ENCODE results near the gene SELENOW.

The SELENOW gene

DNA sequence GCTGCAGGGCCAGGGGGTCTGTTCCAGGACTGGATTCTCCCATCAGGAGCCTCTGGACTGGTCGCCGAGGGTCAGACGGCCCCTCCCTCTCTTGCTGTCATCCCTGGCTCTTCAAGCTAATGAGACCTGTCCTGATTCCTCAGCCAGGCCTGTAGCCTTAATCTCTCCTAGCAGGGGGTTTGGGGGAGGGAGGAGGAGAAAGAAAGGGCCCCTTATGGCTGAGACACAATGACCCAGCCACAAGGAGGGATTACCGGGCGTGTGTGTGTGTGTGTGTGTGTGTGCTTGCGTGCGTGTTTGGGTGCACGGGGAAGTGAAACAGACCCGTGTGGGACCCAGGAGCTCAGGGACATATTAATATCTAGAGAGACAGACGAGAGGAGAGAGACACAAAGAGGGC, 41.4 kb downstream of the SELENOW start:
- in situ Hi-C loops (cut with MboI; ENCODE audit: low sequenced_read_pairs): no loop called here

DNA sequence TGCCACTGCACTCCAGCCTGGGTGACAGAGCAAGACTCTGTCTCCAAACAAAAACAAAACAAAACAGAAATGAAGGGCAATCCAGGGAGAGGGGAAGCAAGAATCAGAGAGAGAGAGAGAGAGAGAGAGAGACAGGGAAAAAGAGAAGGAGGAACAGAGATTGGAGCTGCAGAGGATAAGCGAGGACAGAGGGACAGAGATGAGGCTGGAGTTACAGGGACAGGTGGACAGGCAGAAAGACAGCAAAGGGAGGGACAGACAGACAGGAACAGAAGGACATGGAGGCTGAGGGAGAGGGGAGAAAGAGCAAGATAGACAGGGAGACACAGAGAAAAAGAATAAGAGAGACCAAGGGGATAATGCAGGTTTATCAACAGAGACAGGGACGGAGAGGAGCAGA, 41.9 kb downstream of the SELENOW start:
- in situ Hi-C loops (cut with MboI; ENCODE audit: low sequenced_read_pairs): no loop called here

DNA sequence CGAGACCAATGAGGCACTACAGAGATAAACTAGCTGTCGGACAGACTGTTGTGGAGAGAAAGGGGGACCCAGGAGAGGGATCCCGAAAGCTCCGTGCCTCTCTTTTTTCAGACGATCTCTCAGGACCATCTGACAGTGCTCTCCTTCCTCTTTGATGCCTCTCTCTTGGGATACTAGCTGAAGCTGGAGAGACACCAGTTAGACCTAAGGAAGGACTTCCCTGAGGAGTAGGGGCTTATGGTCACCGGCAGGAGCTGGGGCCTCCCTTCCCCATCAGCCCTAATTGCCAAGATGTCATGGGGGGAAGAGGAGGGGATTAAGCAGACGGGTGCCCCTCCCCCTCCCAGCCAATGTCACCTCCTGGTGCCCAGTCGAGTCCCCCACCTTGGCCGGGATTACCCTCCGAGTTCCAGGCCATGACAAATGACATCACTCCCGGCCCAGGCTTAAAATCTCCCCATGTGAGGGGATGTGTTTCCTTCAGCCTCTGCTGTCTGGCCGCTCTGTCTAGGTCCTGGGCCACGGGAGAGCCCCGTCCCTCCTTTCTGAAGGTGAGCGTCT, 43.0 kb downstream of the SELENOW start, which contains the start of gene CRX:
Gene CRX (plus strand): TSS at position 478 of the 561 bp plus-strand sequence. CDS start 12,507 bp downstream, outside the sequence.
- in situ Hi-C loops (cut with MboI; ENCODE audit: low sequenced_read_pairs): no loop called here

DNA sequence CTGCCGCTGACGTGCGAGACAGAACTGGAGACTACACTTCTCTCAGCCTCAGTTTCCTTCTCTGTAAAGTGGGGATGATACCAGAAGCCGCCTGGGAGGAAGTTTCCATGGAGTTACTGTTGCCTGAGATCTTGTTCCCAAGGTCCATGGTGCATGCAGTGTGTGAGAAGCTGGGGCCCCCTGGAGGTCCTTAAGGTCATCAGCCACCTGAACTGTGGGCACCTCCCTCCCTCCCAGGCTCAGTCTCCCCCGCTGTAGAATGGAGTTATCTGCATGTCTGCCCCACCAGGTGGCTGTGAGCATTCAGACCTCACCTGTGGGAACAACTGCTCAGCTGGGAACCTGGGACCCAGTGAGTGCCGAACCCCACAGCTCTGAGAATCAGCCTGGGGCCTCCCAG, 45.9 kb downstream of the SELENOW start:
- in situ Hi-C loops (cut with MboI; ENCODE audit: low sequenced_read_pairs): no loop called here

DNA sequence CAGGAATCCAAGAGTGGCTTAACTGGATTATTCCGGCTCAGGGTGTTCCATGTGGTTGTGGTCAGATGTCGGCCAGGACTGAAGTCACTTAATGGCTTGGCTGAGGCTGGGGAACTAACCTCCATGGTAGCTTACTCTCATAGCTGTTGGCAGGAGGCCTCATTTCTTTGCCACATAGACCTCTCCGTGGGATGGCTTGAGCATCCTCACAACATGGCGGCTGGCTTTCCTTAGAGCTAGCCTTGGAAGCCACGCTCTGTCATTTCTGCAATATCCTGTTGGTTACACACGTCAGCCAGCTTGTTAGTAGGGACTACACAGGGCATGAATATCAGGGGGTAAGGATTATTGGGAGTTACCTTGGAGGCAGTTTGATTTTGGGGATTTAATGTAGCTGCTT, 48.3 kb downstream of the SELENOW start:
- in situ Hi-C loops (cut with MboI; ENCODE audit: low sequenced_read_pairs): no loop called here

DNA sequence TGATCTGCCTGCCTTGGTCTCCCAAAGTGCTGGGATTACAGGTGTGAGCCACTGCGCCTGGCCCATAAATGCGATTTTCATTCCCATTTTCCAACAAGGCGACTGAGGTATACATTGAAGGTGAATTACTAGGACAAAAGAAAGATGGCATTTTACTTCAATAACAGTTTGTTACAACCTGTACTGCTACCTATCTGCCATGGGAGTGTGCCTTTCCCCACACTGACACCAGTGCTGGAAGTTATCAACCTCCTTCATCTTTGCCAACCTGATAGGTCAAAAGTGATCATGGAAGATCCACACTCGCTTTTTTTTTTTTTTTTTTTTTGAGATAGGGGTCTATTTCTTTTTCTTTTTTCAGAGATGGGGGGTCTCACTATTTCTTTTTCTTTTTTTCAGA, 54.2 kb downstream of the SELENOW start:
- in situ Hi-C loops (cut with MboI; ENCODE audit: low sequenced_read_pairs): no loop called here
